Right lobe of liver (tissue), 4 donors: ENCODE results near the gene CYP27B1.
"Not testable (repeated sequence)": the region's sequence is repeated elsewhere in the genome, so short reads cannot be mapped to it uniquely, and the experiment has no call there.

Experiments
- CTCF ChIP-seq, 4 donors: fragments of 200-600 bp in 3 of 4; fragments of 450-650 bp in 1 of 4; IDR thresholded peaks; one replicate each; pipeline versions ENCODE4 v1.5.1 to v1.8.0; 2016 to 2022; ENCODE audit warnings: antibody characterized with exemption in 4 of 4, mild to moderate bottlenecking in 2 of 4
- POLR2A ChIP-seq: fragments of 450-650 bp; IDR thresholded peaks from one replicate; pipeline ENCODE4 v1.6.1; 2017; ENCODE audit warnings: antibody characterized with exemption, mild to moderate bottlenecking
- donor health status: DM: no; HTN: no; CAD: no.
- donor health status: DM: no; HTN: no; CAD: no.
- donor health status: DM: no; HTN: yes; CAD: no.

DNA sequence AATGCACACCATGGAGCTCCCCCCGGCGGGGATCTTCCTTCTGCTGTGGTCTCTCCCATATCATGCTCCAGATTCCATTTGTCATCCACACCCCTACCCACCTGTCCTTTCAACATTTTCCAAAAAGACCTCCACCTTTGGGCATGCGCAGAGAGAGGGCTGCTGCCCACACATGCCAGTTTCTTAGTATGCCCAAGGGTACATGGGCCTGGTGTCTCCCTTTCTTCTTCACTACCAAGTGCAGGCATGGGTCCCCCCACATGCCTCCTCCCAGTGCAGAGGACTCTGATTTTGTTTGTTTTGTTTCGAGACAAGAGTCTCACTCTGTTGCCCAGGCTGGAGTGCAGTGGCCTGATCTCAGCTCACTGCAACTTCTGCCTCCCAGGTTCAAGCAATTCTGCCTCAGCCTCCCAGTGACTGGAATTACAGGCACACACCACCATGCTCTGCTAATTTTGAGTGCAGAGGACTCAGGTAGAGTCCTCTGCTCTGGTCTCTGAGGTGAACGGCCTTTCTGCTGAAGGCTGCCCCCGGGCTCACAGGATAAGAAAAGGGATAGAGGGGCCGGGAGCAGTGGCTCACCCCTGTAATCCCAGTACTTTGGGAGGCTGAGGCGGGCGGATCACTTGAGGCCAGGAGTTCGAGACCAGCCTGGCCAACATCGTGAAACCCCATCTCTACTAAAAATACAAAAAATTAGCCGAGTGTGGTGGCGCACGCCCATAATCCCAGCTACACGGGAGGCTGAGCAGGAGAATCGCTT, 44.9 kb downstream of the CYP27B1 start:
- not testable (repeated sequence) for TF ChIP-seq POLR2A; CTCF (IDR thresholded peaks at IDR 0.05)
